HG03103 (cell line): ENCODE data around the gene TBCA.
"Not testable (repeated sequence)": the region's sequence is repeated elsewhere in the genome, so short reads cannot be mapped to it uniquely, and the experiment has no call there.

Experiments
- ATAC-seq: cut with Tn5 transposase; IDR thresholded peaks from one replicate; pipeline ENCODE4 v1.9.1; 2021; ENCODE audit warnings: low read depth; ENCODE audit not compliant: unreplicated experiment

Gene TBCA

DNA sequence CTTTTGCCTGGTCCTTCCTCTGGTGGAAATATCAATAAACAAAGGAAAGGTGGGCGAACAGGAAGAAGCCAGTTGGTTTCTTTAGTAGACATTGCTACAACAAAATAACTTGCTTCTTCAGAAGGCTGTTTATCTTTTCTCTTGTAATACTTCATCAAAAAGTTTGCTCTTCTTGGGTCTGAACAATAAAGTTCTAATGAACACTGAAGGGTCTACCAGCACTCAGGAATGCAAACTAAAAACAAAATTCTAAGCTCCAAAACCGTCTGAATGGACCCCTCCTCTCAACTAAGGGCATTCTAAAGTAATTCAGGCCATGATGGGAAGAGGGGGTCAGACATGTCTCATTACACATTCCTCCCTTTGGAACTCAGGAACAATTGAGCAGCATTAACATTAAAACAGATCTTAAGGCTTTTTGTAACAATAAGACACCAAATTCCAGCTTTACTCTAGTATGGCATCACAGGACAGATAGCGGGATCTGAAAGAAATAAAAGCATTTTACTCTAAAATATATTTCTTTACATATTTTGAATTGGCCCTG lies 2.3 kb downstream of the TBCA start:
- no peak for ATAC-seq

DNA sequence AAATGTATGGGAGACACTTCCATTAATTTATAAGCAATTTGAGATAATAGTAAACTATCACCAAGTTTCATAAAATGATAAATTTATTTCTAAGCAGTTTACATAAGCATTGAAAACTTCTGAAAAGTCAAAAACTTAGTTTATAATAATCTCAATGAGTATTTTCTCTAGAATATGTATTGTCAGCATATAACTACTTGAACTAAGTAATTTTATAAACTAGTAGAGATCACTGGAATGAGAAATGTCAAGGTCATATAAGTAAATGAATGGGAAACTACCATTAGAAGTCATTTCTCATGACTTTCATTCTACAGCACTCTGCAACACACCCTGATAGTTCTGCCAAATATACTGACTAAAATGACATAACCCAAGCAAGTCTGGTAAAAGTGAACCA lies 3.4 kb downstream of the TBCA start:
- ATAC-seq, result no peak

DNA sequence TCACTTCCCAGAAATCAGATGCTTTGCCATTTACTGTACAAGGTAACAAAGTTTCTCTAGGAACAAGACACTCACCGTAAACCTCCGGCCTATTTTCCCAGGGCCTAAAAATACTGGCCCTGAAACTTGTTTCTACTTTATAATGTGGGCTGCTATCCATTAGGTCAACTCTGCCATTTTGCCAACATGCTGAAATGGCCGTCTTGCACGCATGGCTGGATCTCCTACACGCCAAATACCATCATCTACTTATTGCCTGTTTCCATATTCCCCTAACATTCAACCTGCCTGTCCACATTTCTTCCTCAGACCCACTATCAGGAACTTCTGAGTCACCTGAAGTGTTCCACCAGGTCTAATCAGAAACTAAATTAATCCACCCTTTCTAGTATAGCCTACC lies 4.7 kb downstream of the TBCA start:
- ATAC-seq, result no peak

DNA sequence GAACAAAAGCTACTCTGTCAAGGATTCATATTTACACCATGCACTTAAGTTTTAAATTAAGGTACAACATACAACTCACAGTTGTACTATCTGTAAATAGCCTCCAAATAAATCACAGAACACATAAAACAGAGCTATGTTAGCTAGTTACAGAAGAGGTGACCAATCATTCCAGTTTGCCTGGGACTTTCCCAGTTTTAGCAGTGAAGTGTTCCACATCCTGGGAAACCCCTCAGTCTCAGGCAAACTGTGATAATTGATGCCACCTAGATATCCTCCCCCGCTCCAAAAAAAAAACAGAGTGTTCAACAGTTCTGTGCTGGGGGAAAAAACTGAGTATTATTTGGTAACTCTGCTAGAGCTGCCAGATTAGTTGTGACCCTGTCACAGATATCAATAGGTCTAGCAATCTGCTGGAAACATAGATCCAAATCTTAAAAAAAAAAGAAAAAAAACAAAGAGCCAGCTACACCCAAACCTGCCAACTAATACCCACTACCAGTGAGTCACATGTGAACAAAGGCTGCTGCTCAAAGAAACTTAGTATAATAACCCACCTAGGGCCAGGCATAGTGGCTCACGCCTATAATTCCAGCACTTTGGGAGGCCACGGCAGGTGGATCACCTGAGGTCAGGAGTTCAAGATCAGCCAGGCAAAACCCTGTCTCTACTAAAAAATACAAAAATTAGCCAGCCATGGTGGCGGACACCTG lies 5.7 kb downstream of the TBCA start:
- ATAC-seq, result no peak

DNA sequence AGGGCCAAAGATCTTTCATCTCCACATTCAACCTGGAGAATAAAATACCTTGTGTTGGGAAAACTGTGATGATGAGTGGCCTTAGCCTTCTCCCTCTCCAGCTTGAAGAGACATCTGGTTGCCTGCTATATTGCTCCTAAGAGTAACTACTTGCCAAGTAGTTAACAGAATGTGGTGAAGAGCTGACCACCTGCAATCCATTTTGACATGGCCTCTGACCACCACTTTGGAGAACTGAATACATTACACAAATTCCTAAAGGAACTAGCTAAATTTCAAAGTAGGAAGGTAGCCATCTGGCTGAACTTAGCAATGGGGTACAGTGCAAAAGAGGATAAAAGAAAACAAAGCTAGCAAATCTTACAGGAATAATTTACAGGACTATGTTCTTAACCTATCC lies 7.2 kb downstream of the TBCA start:
- no peak for ATAC-seq

DNA sequence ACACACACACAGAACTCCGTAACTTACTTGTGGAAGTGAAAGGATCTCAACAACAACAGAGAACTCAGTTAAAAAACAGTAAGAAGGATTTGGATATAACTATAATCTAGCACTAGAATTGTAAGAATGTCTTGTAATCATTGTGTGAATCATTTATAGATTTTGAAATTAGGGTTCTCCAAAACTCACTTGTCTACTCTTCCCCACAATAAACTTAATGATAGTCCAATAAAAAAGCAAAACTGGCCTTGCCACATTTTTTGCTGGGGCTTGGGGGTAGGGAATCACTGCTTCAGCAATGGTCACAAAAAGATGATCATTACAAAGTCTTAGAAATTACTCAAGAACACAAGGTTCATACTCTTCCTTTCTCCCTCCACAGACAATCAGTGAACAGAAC lies 8.8 kb downstream of the TBCA start:
- ATAC-seq, result no peak

DNA sequence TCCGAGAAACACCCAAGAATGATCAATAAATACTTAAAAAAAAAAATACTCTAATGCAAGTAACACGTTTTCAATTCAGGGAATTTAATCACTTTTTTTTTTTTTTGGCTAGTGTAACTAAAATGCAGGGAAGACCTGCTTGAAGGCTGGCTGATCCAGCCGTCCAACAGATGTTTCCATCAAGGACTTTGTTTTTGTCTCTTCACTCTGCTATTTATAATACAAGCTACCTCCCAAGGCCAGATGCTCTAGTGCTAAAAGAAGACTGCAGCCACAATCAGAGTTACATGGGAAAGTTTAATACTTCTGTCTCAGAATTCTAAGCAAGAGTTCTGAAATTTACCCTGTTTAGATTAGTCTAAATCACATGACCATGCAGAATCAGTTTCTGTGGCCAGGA lies 14.5 kb downstream of the TBCA start:
- no peak for ATAC-seq

DNA sequence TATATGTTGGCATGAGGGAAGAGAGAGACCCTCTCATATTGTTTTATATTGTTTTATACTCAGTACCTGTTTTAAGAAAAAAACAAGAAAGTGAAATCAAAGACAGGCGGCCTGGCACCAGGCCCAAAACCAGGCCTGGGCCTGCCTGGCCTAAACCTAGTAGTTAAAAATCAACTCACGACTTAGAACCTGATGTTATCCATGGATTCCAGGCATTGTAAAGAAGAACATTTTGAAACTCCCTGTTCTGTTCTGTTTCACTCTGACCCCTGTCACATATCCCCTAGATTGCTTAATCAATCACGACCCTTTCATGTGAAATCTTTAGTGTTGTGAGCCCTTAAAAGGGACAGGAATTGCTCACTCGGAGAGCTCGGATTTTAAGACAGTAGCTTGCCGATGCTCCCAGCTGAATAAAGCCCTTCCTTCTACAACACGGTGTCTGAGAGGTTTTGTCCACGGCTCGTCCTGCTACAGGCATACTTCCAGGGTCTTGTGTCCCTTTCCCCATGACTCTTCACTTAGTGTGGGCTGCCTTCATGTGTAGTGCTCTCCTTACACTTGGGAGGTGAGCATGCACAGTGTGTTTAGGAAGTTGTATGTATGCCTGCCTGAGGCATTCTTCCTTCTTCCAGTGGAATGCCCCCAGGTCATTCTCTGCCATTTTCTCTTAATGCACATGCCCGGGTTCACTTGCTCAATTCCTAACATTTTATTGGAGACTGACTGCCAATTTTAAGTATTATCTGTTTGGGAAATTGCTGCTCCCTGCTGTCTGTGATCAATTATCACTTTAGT lies 17.8 kb downstream of the TBCA start:
- ATAC-seq, result no peak

DNA sequence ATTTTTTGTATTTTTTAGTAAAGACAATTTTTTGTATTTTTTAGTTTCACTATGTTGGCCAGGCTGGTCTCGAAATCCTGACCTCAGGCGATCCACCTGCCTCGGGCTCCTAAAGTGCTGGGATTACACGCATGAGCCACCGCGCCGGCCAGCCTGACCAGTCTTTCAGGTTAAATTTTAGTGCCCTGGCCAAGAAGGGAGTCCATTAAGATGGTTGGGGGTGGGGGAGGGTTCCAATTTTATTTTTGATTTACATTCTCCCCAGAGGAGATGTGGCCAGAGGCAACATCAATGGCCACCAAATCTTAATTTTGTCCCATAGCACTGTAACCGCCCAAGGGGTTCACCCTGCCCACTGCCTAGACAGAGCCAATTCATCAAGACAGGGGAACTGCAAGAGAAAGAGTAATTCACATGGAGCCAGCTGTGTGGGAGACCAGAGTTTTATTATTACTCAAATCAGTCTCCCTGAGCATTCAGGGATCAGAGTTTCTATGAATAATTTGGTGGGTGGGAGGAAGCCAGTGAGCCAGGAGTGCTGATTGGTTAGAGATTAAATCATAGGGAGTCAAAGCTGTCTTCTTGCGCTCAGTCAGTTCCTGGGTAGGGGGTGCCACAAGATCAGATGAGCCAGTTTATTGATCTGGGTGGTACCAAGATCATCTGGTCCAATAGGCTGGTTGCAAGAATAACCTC lies 24.7 kb downstream of the TBCA start:
- no peak for ATAC-seq

DNA sequence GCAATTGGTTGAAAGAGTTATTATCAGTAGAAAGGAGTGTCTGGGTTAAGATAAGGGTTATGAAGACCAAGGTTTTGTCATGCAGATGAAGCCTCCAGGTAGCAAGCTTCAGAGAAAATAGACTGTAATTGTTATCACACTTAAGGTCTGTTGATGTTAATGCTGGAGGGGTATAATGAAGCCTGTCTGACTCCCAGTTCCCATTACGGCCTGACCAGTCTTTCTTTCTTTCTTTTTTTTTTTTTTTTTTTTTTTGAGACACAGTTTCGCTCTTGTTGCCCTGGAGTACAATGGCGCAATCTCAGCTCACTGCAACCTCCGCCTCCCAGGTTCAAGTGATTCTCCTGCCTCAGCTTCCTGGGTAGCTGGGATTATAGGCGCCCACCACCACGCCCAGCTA lies 25.2 kb downstream of the TBCA start:
- not testable (repeated sequence) for ATAC-seq

DNA sequence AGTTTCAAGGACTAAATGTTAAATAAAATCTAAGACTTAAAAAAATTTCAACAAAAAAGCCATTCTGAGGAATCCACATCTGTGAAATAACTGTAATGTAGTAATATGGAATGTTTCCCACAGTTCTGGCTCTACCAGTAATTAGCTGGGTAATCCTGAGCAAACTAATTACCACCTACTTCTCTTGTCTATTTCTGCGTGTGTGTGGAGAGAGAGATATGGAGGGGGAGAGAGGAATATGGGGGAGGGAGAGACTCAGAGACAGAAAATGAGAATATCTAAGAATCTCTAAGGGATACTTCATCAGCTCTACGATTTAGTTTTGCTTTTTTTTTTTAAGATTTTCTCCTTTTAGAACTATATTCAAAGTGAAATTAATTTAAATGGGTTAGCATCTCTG lies 28.0 kb downstream of the TBCA start:
- ATAC-seq, result no peak

DNA sequence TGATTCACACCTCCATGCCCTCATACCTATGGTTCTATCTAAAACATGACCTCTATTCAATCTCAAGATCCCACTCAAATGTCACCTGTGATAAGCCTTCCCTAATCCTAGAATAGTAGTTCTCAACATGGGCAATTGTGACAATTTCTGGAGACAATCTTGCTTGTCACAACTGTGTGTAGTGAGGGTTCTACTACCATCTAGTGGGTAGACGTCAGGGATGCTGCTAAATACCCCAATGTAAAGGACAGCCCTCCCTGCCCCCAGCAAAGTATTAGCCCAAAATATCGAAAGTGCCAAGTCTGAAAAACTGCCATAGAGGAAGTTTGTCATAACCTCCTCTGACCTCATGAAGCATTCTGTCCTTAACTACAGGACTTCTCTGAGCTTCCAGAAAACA lies 32.0 kb downstream of the TBCA start:
- ATAC-seq, result no peak

DNA sequence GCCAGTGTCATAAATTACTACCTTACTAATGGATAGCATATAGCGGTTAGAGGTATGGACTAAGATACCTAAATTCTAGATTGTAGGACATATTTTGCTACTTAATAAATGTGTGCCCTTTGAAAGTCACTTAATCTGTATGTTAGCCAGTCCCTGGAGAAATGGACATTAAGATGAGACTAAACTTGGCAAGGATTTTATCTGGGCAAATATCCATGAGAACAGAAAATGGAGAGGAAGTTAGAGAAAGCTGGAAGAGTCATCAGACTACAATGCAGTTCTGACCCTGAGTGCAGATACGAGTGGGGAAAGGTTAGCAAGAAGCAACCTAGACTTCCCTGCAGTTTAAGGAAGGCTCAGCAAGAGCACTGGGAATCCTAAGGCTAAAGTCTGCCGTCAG lies 33.0 kb downstream of the TBCA start:
- no peak for ATAC-seq

DNA sequence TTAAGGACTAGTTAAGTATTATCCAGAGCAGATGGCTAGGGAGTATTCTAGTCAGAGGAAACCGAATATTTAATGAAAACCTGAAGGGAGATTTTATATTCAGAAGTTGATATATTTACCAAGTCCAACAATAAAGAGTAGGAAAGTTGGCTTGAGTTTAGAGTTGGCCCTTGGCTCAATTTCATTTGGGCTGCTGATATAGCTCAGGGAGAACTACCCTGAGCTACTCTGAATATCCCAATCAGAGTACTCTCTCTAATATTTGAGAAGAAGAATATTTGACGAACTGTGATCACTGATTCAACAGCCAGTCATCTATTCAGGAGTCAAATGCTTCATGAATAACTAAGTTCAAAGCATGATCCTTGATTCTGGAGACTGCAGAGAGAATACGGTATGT lies 34.5 kb downstream of the TBCA start:
- ATAC-seq, result no peak

DNA sequence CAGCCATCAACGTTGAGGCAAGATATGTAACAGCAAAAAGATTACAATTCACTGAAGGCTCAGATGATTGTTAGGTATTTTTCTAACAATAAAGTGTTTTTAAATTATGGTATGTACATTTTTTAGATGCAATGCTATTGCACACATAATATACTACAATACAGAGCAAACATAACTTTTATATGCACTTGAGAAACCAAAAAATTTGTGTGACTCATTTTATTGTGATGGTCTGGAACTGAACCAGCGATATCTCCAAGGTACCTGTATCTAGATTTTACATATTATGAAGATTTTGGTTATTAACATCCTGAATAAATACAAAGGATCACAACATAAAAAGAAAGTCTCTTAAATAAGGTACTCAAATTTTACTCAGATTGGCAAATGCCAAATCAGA lies 41.3 kb downstream of the TBCA start:
- no peak for ATAC-seq

DNA sequence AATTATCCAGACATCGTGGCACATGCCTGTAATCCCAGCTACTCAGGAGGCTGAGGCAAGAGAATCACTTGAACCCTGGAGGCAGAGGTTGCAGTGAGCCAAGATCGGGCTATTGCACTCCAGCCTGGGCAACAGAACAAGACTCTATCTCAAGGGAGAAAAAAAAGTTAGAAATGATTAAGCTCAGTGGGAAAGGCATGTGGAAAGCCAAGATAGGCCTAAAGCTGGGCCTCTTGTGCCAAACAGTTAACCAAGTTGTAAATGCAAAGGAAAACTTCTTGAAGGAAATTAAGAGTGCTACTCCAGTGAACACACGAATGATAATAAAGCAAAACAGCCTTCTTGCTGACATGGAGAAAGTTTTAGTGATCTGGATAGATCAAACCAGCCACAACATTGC lies 43.0 kb downstream of the TBCA start:
- no peak for ATAC-seq

DNA sequence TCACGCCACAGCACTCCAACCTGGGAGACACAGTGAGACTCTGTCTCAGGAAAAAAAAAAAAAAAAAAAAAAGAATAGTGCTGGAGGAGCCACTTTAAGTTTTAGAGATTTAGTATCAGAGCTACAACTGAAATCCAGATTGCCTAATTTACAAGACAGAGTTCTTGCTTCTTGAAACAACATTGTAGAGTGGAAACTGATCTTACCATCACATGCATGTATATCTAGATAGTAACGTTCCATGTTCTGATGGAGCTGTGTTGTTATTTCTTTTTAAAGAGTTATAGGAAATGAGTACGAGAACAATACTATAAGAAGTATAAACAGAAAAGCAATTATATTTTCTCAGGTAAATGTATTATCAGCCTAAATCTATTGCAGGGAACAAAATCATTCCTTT lies 48.9 kb downstream of the TBCA start:
- no peak for ATAC-seq

DNA sequence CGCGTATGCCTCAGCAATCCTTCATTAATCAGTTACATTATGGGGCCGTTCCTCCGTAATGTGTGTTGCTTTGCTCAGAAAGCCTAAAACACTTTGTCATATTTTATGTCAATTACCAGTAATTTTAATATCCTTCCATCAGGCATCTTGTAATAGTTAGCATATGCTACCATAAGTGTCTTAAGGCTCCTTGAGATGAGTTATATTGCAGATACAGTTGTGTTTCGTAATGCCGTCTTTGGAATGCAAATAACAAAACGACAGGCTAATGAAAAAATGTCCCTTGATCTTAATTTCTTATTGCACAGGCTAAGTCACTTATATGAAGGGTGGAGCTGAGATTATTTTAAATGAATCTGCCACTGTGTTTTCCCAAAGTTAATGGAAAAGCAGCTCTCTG lies 50.5 kb downstream of the TBCA start:
- no peak for ATAC-seq

DNA sequence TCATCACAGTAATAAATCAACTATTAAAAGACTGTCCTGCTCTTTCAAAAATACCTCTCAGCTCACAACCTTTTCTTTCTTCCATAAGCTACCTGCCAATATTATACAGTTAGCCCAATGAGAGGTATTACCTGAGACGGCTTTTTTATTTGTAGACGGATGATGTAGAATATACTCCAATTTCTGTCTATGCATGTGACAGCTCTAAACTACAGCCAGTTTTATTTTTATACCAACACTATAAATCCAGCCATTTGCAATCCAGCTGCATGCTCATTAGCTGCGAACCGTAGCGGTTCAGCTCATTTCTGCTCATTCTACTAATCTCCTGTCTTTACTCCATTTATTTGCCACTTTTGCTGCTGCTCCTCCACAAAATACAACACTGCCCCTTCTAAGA lies 51.2 kb downstream of the TBCA start:
- no peak for ATAC-seq

DNA sequence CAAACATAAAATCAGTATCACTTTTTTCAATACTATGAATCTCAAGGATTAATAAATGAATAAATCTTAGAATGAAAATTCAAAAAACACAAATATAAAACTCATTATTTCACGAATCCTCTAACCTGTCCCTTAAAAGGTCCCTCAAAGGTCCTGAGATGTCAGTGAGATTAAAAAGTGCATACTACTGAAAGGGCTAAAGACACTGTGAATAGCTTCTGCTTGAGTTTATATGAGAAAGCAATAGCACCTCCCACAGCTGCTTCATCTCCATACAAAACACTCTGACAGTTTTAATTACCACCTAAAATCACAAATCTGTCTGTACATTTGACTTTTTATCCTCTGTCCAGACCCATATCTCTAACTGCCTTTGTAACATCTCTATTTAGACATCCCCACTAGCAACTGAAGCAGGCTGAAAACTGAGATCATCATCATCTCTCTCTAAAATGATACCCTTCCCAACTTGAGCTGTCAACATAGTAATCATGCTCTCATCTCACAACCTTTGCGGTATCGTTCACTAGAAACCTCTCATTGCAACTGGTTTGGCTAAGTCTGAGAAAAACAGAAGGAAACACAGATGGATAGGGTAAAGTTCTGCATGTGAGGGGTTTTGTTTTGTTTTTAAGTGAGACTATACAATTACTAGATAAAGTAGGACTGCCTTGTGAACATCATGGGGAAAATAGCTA lies 56.3 kb downstream of the TBCA start:
- no peak for ATAC-seq
